Sigmoid colon (tissue), 7 donors: ENCODE results near the gene OAS2. TPM values are rescaled to one million over a fixed set of nuclear protein-coding genes. Genes with fewer than 3 reads are reported as not detected.

ENCODE experiments used
- DNase-seq: peaks from one replicate; pipeline ENCODE4 v3.0.0-alpha.2; 2019
- H3K27ac ChIP-seq, 4 donors: fragments of 200-600 bp; sonication (generic); one replicate each; pipeline ENCODE4 v1.5.1; 2016 to 2019; ENCODE audit warnings: mild to moderate bottlenecking in 1 of 4
- H3K27me3 ChIP-seq, 3 donors: fragments of 200-600 bp; sonication (generic); one replicate each; pipeline ENCODE4 v1.5.1; 2019; ENCODE audit warnings: mild to moderate bottlenecking in 1 of 3
- H3K36me3 ChIP-seq, 4 donors: fragments of 200-600 bp; sonication (generic); one replicate each; pipeline ENCODE4 v1.5.1; 2016 to 2019
- H3K4me1 ChIP-seq, 4 donors: fragments of 200-600 bp; sonication (generic); one replicate each; pipeline ENCODE4 v1.5.1; 2017 to 2019
- H3K4me3 ChIP-seq, 4 donors: fragments of 200-600 bp; sonication (generic); one replicate each; pipeline ENCODE4 v1.5.1; 2017 to 2019; ENCODE audit warnings: mild to moderate bottlenecking in 2 of 4, moderate library complexity in 1 of 4
- H3K9me3 ChIP-seq, 4 donors: fragments of 200-600 bp in 3 of 4; sonication (generic) in 3 of 4; one replicate each; pipeline versions ENCODE4 v1.5.1 to v1.6.1; 2013 to 2019
- CTCF ChIP-seq, 4 experiments: fragments of 450-650 bp in 3 of 4; fragments of 200-600 bp in 1 of 4; IDR thresholded peaks; one replicate each; pipeline ENCODE4 v1.5.1; 2016 to 2019; ENCODE audit warnings: antibody characterized with exemption in 4 of 4, mild to moderate bottlenecking in 3 of 4, moderate library complexity in 2 of 4
- EP300 ChIP-seq, 4 donors: sonication (generic); formaldehyde crosslinking; IDR thresholded peaks; one replicate each; pipeline ENCODE4 v1.6.1; 2017; ENCODE audit warnings: antibody characterized with exemption in 4 of 4
- POLR2A ChIP-seq, 2 donors: fragments of 450-650 bp; IDR thresholded peaks; one replicate each; pipeline ENCODE4 v1.6.1; 2016; ENCODE audit warnings: antibody characterized with exemption in 2 of 2, mild to moderate bottlenecking in 2 of 2, moderate library complexity in 2 of 2
- POLR2AphosphoS5 ChIP-seq, 4 donors: sonication (generic); formaldehyde crosslinking; IDR thresholded peaks; one replicate each; pipeline ENCODE4 v1.6.1; 2017; ENCODE audit warnings: antibody characterized with exemption in 4 of 4
- WGBS, 2 donors: extraction: QIAGEN DNeasy Blood & Tissue Kit; methylation state at CpG; one replicate each; pipeline ENCODE4 v1.1.7; 2013; 5-methylcytosine and 5-hydroxymethylcytosine counted together
- intact Hi-C: fragments of 100-400 bp; cut with DNase I; formaldehyde crosslinking; loops from one replicate; pipeline ENCODE4 v1.15.1; 2023
- polyA plus RNA-seq, 3 donors: library from polyadenylated mRNA; stranded (reverse); fragments of 200-250 nt; gene quantifications; one replicate each; pipeline ENCODE4 v1.2.3, GENCODE V29; 2013
- total RNA-seq, 4 donors: library from RNA; depleted of rRNA; stranded (reverse); fragments of >200 nt; gene quantifications; one replicate each; pipeline ENCODE4 v1.1.0, GENCODE V29; 2016
- donor health status: healthy with polysubstance abuse.
- donor health status: Bipolar disorder and iron deficiency.
- donor health status: healthy.

OAS2 gene
- total and polyA plus RNA-seq, 7 donors = 2.0 to 28.8 (median 3.9) TPM

- TF ChIP-seq CTCF (IDR thresholded peaks at IDR 0.05) = no peak
- TF ChIP-seq POLR2AphosphoS5 (IDR thresholded peaks at IDR 0.05) = no peak
- no peak for TF ChIP-seq POLR2A (IDR thresholded peaks at IDR 0.05)
- no peak for TF ChIP-seq EP300 (IDR thresholded peaks at IDR 0.05)
- no peaks in the 10 kb centered on the region for H3K36me3 ChIP-seq
- H3K4me3 ChIP-seq = peak overlapping the region; percentile 55 to 83 (median 74)
- 4 to 19% methylated on average over 11 of the region's 11 CpGs for WGBS, 2 donors
- no peak for DNase-seq
- no peaks in the 10 kb centered on the region for H3K27me3 ChIP-seq
- peak overlapping the region; percentile 54 to 76 (median 72) for H3K27ac ChIP-seq
- H3K4me1 ChIP-seq = peaks cover 0 to 17% (median 13%) of the 10 kb centered on the region in 4 donors
- intact Hi-C loops = no loop called here
- H3K9me3 ChIP-seq = no peaks in the 10 kb centered on the region
Measured at GRCh38 chr12:112938751-112939150, 39.6 kb upstream of the OAS2 start.

- Histone ChIP-seq H3K4me1 (peaks cover 0 to 17% (median 13%) of the 10 kb centered on the region in 4 donors), H3K4me3 (no peak overlapping the region), H3K9me3 (no peaks in the 10 kb centered on the region), H3K36me3 (no peaks in the 10 kb centered on the region), H3K27me3 (no peaks in the 10 kb centered on the region), H3K27ac (no peak overlapping the region)
- intact Hi-C loops = no loop called here
- WGBS, 2 donors = 36 to 56% methylated on average over 7 of the region's 7 CpGs
- no peak for TF ChIP-seq POLR2AphosphoS5 (IDR thresholded peaks at IDR 0.05)
- no peak for DNase-seq
Measured at GRCh38 chr12:112939761-112940381, 38.4 kb upstream of the OAS2 start.

DNA sequence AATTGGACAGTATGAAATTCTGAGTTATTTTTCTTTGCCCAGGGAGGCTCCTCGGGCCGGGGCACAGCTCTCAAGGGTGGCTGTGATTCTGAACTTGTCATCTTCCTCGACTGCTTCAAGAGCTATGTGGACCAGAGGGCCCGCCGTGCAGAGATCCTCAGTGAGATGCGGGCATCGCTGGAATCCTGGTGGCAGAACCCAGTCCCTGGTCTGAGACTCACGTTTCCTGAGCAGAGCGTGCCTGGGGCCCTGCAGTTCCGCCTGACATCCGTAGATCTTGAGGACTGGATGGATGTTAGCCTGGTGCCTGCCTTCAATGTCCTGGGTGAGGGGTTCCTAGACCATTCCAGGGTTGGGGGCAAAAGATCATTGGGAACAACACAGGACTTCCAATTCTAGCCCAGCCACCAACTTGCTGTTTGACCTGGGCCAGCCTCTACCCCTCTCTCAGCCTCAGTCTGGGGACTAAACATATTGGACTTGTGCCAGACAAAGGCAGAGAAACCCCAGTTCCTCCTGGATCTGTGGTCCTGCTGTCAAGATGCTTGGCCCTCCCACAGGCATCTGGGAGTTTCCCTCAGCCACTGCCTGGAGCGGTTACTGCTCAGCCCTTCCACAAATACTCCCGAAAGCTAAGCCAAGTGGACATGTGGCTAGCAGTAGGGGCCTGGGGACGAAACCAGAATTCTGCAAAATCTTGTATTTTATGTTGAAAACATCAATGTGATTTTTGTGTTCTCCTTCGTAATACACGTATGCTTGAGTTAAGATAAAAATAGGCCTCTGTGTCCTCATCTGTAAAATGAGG lies 36.6 kb upstream of the OAS2 start:
- Histone ChIP-seq H3K36me3 (no peaks in the 10 kb centered on the region), H3K27ac (no peak overlapping the region), H3K4me3 (no peak overlapping the region), H3K27me3 (no peaks in the 10 kb centered on the region), H3K4me1 (peaks cover 0 to 17% (median 13%) of the 10 kb centered on the region in 4 donors), H3K9me3 (no peaks in the 10 kb centered on the region)
- TF ChIP-seq EP300 (IDR thresholded peaks at IDR 0.05) (no peak), POLR2A (IDR thresholded peaks at IDR 0.05) (no peak), POLR2AphosphoS5 (IDR thresholded peaks at IDR 0.05) (no peak), CTCF (IDR thresholded peaks at IDR 0.05) (no peak)
- intact Hi-C loops = no loop called here
- no peak for DNase-seq
- 92 to 93% methylated on average over 16 of the region's 16 CpGs for WGBS, 2 donors

DNA sequence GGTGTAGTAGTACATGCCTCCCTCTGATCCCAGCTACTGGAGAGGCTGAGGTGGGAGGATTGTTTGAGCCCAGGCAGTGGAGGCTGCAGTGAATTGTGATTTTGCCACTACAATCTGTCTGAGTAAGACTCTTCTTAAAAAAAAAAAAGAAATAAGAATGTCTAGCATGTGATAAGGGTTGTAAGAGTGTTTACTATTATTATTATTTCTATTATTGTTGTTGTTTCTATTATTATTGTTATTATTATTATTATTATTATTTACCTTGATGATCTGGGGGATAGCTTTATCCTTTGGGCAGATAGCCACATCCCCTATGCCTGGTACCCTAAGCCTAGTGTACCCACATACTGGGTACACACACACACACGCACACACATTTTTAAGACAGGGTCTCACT lies 35.7 kb upstream of the OAS2 start:
- 98 to 100% methylated on average over 1 of the region's 1 CpG for WGBS, 2 donors
- intact Hi-C loops = no loop called here
- H3K27ac ChIP-seq = no peak overlapping the region
- no peak for TF ChIP-seq CTCF (IDR thresholded peaks at IDR 0.05)
- TF ChIP-seq POLR2A (IDR thresholded peaks at IDR 0.05) = no peak
- no peak for TF ChIP-seq POLR2AphosphoS5 (IDR thresholded peaks at IDR 0.05)
- TF ChIP-seq EP300 (IDR thresholded peaks at IDR 0.05) = no peak
- no peak for DNase-seq
- no peaks in the 10 kb centered on the region for H3K27me3 ChIP-seq
- H3K9me3 ChIP-seq = no peaks in the 10 kb centered on the region
- H3K4me1 ChIP-seq = peaks cover 0 to 17% (median 13%) of the 10 kb centered on the region in 4 donors
- H3K4me3 ChIP-seq = no peak overlapping the region
- H3K36me3 ChIP-seq = no peaks in the 10 kb centered on the region

DNA sequence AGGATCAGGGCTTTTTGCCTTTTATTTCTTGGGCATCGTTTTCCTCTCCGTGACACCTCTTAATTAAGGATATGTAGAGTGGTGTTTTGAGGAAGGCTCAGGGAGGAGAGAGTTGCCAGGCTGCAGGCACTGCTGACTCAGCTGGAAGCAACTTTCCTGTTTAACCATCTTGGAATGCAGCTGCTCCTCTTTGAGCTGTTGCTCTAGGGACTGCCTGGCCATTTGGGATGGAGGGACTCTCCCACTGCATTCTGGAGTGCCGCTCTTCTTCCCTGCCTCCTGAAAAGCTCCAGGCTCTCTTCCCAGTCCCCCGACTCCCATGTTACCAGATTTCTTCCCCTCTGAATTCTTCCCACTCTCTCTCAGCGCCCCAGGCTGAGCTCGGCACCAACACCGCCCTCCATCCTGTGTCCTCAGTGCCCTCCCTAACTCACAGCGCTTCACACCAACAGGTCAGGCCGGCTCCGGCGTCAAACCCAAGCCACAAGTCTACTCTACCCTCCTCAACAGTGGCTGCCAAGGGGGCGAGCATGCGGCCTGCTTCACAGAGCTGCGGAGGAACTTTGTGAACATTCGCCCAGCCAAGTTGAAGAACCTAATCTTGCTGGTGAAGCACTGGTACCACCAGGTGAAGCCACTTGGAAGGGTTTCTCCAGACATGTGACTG lies 34.2 kb upstream of the OAS2 start:
- intact Hi-C loops = no loop called here
- no peaks in the 10 kb centered on the region for H3K9me3 ChIP-seq
- TF ChIP-seq EP300 (IDR thresholded peaks at IDR 0.05) (no peak), POLR2A (IDR thresholded peaks at IDR 0.05) (no peak), POLR2AphosphoS5 (IDR thresholded peaks at IDR 0.05) (no peak), CTCF (IDR thresholded peaks at IDR 0.05) (no peak)
- DNase-seq = no peak
- H3K36me3 ChIP-seq = peaks cover 0 to 11% (median 0%) of the 10 kb centered on the region in 4 donors
- H3K27me3 ChIP-seq = no peaks in the 10 kb centered on the region
- H3K4me1 ChIP-seq = peaks cover 0 to 11% (median 6%) of the 10 kb centered on the region in 4 donors
- H3K27ac ChIP-seq = no peak overlapping the region
- H3K4me3 ChIP-seq = no peak overlapping the region
- 96 to 97% methylated on average over 15 of the region's 15 CpGs for WGBS, 2 donors
